Fibroblast of skin of left biceps (primary cell): ENCODE results near the gene BAHD1.

ENCODE experiments used
- DNase-seq, 2 experiments: peaks; one replicate each; pipeline ENCODE4 v3.0.0-alpha.2; 2013; ENCODE audit warnings: low read depth in 2 of 2

The BAHD1 gene

GRCh38 chr15:40467261-40467615 is 26.5 kb downstream of the BAHD1 start:
- no peak for DNase-seq

- no peak for DNase-seq
Observed at GRCh38 chr15:40468898-40469331, 28.2 kb downstream of the BAHD1 start.

GRCh38 chr15:40469776-40470390 is 29.1 kb downstream of the BAHD1 start:
- no peak for DNase-seq

- no peak for DNase-seq
Observed at GRCh38 chr15:40470423-40471104, 29.8 kb downstream of the BAHD1 start, which contains the start of gene CHST14. TSS of gene CHST14 (plus strand) at chr15:40470984. CDS start at chr15:40471214, 230 bp downstream.

GRCh38 chr15:40471105-40471807 is 30.5 kb downstream of the BAHD1 start:
- no peak for DNase-seq

DNA sequence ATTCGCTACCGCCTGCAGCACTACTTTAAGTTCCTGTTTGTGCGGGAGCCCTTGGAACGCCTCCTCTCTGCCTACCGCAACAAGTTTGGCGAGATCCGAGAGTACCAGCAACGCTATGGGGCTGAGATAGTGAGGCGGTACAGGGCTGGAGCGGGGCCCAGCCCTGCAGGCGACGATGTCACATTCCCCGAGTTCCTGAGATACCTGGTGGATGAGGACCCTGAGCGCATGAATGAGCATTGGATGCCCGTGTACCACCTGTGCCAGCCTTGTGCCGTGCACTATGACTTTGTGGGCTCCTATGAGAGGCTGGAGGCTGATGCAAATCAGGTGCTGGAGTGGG is 31.0 kb downstream of the BAHD1 start:
- no peak for DNase-seq

DNA sequence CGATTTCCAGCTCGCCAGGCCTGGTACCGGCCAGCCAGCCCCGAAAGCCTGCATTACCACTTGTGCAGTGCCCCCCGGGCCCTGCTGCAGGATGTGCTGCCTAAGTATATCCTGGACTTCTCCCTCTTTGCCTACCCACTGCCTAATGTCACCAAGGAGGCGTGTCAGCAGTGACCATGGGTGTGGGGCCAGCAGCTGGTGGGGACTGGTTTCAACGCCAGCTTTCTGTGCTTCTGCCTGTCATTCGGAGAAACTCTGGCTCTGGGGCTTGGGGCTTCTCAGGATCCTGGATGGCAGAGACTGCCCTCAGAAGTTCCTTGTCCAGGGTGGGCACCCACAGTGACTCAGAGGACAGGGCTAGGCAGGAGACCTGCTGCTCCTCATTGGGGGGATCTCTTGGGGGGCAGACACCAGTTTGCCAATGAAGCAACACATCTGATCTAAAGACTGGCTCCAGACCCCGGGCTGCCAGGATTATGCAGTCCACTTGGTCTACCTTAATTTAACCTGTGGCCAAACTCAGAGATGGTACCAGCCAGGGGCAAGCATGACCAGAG is 31.5 kb downstream of the BAHD1 start:
- no peak for DNase-seq

- no peak for DNase-seq
Observed at GRCh38 chr15:40474581-40474980, 33.8 kb downstream of the BAHD1 start.

DNA sequence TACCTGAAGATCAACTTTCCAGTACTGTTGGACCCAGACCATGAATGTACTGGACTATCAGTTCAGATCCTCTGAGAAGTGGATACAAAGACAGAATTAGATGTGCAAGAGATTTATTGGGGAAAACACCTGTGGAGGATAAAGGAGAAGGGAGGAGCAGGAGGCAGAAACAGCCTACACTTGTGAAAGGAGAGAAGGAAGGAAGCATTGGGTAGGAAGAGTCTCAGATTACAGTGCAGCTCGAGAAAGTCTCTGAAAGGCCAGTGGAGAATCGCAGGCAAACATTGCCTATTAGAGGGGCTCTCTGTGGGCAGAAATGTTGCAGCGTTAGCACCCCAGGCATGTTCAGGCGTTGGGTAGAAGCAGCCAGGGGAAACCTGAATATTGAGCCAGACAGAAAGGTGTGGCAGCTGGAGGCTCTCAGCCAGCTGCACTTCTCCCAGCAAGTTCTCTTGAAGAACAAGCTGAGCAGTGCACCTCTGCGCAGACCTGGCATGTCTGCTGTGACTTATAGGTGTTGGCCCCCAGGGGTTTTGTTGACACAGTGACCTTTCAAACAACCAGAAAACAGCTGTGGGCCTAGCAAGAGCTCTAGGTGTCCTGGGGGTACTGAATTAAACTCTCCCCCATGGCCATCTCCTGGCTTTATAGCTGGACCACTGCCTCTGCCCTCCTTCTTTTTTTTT is 37.0 kb downstream of the BAHD1 start:
- no peak for DNase-seq

DNA sequence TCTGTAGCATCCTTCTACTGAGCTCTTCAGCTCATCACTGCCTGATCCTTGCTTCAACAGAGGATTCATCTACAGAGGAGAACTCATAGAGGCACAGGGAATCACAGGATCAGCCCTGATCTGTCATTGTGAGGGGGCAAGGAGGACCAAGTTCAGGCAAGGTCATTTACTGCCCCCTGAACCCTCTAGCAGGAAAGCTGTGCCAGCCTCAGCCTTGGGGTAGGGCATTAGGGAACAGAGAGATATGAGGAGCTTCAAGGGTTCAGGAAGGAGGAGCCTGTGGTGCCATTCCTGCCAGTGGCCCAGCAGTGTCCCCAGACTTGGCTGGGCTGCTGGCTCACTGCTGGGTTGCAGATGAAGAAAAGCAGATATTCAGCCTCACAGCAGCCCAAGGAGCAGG is 38.3 kb downstream of the BAHD1 start:
- no peak for DNase-seq

DNA sequence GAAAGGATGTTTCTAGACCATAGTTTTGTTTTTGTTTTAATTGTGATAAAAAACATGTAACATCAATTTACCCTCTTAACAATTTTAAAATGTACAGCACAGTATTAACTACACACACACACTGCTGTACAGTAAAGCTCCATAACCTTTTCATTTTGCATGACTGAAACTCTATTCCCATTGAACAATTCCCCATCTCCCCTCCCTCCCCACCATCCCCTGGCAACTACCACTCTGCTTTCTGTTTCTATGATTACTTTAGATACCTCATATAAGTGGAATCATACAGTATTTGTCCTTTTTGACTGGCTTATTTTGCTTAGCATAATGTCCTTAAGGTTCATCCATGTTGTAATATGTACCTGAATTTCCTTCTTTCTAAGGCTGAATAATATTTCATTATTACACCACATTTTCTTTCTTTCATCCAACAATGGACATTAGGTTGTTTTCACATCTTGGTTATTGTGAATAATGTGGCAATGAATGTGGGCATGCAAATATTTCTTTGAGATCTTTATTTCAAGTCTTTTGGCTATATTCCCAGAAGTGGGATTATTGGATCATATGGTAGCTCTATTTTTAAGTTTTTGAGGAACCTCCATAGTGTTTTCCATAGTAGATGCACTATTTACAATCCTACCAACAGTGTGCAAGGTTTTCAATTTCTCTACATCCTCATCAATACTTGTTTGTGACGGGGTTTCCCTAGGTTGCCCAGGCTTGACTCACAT is 40.8 kb downstream of the BAHD1 start:
- no peak for DNase-seq

- no peak for DNase-seq
Observed at GRCh38 chr15:40483919-40484318, 43.2 kb downstream of the BAHD1 start.

DNA sequence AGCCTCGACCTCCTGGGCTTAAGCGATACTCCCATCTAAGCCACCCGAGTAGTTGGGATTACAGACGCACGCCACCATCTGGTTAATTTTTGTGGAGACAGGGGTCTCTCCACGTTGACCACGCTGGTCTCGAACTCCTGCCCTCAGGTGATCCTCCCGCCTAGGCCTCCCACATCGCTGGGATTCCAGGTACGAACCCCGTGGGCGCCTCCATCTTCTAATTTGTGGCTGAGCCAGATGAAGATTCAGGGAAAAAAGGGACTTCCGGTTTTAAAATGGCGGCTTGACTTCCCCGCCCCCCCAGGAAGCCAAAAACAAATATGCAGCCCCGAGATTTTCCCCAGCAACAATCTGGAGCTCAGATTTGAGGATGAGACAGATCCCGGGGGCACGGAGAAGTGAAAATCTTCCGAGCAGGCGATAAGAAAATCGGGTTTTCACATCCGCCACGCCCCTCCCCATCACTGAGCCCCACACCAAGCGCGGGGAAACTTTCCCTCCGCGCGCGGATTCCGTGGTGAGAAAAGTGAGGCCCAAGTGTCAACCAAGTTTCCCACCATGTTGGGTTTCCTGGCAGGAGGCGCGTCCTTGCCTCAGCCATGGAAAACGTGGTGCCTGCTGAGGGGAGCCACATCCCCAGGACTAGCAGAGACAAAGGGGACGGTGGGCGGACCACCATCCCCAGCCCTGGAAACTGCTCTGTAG is 45.5 kb downstream of the BAHD1 start:
- no peak for DNase-seq

- no peak for DNase-seq
Observed at GRCh38 chr15:40487816-40488682, 47.3 kb downstream of the BAHD1 start.

DNA sequence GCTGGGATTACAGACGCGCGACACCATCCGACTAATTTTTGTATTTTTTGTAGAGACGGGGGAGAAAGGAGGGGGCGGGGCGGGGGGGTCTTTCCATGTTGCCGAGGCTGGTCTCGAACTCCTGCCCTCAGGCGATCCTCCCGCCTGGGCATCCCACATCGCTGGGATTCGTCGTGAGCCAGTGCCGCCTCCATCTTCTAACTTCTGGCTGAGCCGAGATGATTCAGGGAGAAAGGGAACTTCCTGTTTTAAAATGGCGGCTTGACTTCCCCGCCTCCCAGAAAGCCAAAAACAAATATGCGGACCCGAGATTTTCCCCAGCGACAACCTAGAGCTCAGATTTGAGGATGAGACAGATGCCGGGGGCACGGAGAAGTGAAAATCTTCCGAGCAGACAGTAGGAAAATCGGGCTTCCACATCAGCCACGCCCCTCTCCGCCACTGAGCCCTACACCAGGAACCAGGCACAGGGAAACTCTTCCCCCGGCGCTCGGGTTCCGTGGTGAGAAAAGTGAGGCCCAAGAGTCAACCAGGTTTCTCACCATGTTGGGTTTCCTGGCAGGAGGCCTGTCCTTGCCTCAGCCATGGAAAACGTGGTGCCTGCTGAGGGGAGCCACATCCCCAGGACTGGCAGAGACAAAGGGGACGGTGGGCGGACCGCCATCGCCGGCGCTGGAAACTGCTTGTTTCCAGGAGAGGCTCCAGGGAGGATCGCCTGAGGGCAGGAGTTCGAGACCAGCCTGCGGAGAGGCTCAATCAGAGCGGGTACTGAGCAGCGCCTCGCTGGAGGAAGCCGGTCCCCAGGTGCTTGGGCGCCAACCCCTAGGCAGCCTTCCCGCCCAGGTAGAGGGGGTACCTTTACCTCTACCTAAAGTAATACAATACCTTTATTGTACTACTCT is 48.8 kb downstream of the BAHD1 start:
- no peak for DNase-seq

- no peak for DNase-seq
Observed at GRCh38 chr15:40493089-40493840, 52.5 kb downstream of the BAHD1 start.

DNA sequence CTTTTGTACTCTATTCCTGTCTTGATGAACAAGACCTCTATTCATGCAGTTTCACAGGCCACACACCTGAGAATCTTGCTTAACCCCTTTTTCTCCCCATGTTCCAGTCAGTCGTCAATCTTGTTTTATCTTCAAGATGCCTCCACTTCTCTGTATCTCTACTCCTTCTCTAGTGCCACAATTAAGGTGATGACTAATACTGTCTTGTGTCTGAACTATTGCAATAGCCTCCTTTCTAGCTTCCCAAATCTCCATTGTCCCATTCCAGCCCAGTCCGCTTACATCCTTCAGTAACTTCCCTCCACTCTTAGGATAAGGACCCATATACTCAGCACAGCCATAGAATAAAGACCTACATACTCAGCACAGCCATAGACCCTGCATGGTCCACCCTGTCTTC is 54.8 kb downstream of the BAHD1 start:
- no peak for DNase-seq

DNA sequence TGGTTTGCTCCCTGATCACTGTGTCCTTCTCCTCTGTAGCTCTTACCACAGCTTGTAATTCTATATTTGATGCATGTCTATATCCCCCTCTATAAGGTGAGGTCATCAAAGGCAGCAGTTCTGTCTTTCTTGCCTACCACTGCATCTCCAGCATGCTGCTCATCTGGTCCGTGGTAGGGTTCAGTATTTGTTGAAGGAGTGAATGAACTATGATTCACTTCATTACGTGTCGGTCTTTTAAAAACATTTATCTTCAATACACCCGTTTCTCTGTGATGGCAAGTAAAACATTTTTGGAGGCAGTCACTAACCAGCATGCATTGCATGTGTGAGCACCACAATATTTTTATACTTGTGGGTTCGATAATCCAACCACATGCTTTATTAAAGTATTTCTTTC is 57.7 kb downstream of the BAHD1 start:
- no peak for DNase-seq
